Measurements from ENCODE around the gene RPTOR. TPM values are rescaled to one million over a fixed set of nuclear protein-coding genes. Genes with fewer than 3 reads are reported as not detected.

Gene RPTOR, protein sequence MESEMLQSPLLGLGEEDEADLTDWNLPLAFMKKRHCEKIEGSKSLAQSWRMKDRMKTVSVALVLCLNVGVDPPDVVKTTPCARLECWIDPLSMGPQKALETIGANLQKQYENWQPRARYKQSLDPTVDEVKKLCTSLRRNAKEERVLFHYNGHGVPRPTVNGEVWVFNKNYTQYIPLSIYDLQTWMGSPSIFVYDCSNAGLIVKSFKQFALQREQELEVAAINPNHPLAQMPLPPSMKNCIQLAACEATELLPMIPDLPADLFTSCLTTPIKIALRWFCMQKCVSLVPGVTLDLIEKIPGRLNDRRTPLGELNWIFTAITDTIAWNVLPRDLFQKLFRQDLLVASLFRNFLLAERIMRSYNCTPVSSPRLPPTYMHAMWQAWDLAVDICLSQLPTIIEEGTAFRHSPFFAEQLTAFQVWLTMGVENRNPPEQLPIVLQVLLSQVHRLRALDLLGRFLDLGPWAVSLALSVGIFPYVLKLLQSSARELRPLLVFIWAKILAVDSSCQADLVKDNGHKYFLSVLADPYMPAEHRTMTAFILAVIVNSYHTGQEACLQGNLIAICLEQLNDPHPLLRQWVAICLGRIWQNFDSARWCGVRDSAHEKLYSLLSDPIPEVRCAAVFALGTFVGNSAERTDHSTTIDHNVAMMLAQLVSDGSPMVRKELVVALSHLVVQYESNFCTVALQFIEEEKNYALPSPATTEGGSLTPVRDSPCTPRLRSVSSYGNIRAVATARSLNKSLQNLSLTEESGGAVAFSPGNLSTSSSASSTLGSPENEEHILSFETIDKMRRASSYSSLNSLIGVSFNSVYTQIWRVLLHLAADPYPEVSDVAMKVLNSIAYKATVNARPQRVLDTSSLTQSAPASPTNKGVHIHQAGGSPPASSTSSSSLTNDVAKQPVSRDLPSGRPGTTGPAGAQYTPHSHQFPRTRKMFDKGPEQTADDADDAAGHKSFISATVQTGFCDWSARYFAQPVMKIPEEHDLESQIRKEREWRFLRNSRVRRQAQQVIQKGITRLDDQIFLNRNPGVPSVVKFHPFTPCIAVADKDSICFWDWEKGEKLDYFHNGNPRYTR (N-terminal part only)
- 21.2 TPM for total RNA-seq

DNA sequence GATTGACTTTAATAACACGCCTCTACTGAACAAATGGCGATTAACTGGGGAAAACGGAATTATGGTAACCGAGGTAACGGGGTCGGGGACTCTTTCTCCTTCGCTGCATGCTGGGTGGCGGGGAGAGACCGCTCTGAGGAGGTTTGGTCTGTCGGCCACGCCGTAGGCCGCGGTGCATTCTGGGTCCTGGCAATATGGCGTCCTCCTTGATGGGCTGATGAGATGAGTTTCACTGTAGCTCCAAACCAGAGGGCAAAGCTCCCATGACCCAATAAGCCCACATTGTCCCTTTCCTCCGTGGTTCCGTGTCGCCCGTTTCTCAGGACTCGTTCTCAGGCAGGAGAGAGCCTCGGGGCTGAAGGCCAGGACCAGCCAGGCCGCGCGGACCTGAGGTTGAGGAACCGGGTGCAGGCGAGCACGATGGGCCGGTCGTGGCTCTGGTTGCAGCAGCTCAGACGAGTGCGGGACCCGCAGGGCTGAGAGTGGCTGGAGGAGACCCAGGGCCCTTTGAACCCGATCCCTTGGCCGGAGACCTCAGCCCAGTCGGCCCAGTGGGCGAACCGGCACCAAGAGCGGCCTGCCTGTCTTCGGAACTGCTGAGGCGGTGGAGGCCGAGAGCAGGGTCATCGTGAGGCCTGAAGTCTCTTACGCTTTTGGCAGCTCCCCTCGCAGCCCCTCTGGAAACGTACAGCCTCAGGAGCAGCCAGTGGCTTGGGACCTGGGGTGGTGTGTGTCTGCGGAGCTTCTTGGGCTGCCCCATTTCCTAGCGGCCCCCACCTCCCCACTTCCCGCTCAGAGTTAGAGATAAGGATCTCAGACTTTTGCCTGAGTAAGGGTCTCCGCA lies at the start of gene RPTOR:
TSS of gene RPTOR (plus strand) at position 184 of the 844 bp plus-strand sequence. CDS start 792 bp downstream, outside the sequence.

GRCh38 chr17:80991645-80992076 lies 447.0 kb downstream of the RPTOR start, which contains the start of gene CHMP6:
CHMP6 (plus strand) TSS chr17:80991841; CDS start chr17:80991919, 78 bp downstream.

Small RNA genes lying within 50 kb of the gene (small RNA-seq; reads per million reads assigned to genes)
- gene AC120024.2, result not detected
- gene AC120024.3, result not detected

Other genes with a start within 250 kb of the RPTOR start
- gene ENDOV, start 129.7 kb upstream of the RPTOR start, total RNA-seq, result 24.0 TPM
- 6.7 TPM for gene NPTX1, start 68.2 kb upstream of the RPTOR start, total RNA-seq

Data from diencephalon (tissue), 1 donor.